ENCODE results near the gene MEGF11.

GRCh38 chr15:66193066-66193465 is 60.5 kb downstream of the MEGF11 start:
- TF ChIP-seq, protein P1, sequence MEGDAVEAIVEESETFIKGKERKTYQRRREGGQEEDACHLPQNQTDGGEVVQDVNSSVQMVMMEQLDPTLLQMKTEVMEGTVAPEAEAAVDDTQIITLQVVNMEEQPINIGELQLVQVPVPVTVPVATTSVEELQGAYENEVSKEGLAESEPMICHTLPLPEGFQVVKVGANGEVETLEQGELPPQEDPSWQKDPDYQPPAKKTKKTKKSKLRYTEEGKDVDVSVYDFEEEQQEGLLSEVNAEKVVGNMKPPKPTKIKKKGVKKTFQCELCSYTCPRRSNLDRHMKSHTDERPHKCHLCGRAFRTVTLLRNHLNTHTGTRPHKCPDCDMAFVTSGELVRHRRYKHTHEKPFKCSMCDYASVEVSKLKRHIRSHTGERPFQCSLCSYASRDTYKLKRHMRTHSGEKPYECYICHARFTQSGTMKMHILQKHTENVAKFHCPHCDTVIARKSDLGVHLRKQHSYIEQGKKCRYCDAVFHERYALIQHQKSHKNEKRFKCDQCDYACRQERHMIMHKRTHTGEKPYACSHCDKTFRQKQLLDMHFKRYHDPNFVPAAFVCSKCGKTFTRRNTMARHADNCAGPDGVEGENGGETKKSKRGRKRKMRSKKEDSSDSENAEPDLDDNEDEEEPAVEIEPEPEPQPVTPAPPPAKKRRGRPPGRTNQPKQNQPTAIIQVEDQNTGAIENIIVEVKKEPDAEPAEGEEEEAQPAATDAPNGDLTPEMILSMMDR (IDR thresholded peaks at IDR 0.05): no peak
- no peak for TF ChIP-seq POLR2A (IDR thresholded peaks at IDR 0.05)

Data from uterus (tissue), 2 donors.